ENCODE data around the gene SMIM30.
"Not testable (repeated sequence)": the region's sequence is repeated elsewhere in the genome, so short reads cannot be mapped to it uniquely, and the experiment has no call there.

SMIM30 gene

GRCh38 chr7:113131367-113131766 lies 13.0 kb upstream of the SMIM30 start:
- in situ Hi-C loops (cut with HindIII; ENCODE audit: low sequenced_read_pairs), result no loop called here
- no peak for TF ChIP-seq CTCF (IDR thresholded peaks at IDR 0.05; ENCODE audit: low read depth, low read length, missing control alignments)
- no peak overlapping the region for H3K4me3 ChIP-seq (ENCODE audit: low read depth, low read length)
- no peak for DNase-seq (ENCODE audit: low read depth)

- no peak overlapping the region for H3K4me3 ChIP-seq (ENCODE audit: low read depth, low read length)
- no peak for TF ChIP-seq CTCF (IDR thresholded peaks at IDR 0.05; ENCODE audit: low read depth, low read length, missing control alignments)
- in situ Hi-C loops (cut with HindIII; ENCODE audit: low sequenced_read_pairs), result no loop called here
- no peak for DNase-seq (ENCODE audit: low read depth)
Observed at GRCh38 chr7:113128031-113128430, 9.7 kb upstream of the SMIM30 start.

GRCh38 chr7:113125728-113126127 lies 7.4 kb upstream of the SMIM30 start:
- no peak for DNase-seq (ENCODE audit: low read depth)
- in situ Hi-C loops (cut with HindIII; ENCODE audit: low sequenced_read_pairs), result no loop called here
- H3K4me3 ChIP-seq (ENCODE audit: low read depth, low read length), result no peak overlapping the region
- no peak for TF ChIP-seq CTCF (IDR thresholded peaks at IDR 0.05; ENCODE audit: low read depth, low read length, missing control alignments)

GRCh38 chr7:113122744-113123143 lies 4.4 kb upstream of the SMIM30 start:
- TF ChIP-seq CTCF (IDR thresholded peaks at IDR 0.05; ENCODE audit: low read depth, low read length, missing control alignments), result no peak
- no peak for DNase-seq (ENCODE audit: low read depth)
- H3K4me3 ChIP-seq (ENCODE audit: low read depth, low read length), result no peak overlapping the region
- in situ Hi-C loops (cut with HindIII; ENCODE audit: low sequenced_read_pairs), result no loop called here

GRCh38 chr7:113120647-113121046 lies 2.3 kb upstream of the SMIM30 start:
- no peak overlapping the region for H3K4me3 ChIP-seq (ENCODE audit: low read depth, low read length)
- TF ChIP-seq CTCF (IDR thresholded peaks at IDR 0.05; ENCODE audit: low read depth, low read length, missing control alignments), result no peak
- no peak for DNase-seq (ENCODE audit: low read depth)
- in situ Hi-C loops (cut with HindIII; ENCODE audit: low sequenced_read_pairs), result no loop called here

- in situ Hi-C loops (cut with HindIII; ENCODE audit: low sequenced_read_pairs), result no loop called here
- H3K4me3 ChIP-seq (ENCODE audit: low read depth, low read length), result no peak overlapping the region
- TF ChIP-seq CTCF (IDR thresholded peaks at IDR 0.05; ENCODE audit: low read depth, low read length, missing control alignments), result no peak
- DNase-seq (ENCODE audit: low read depth), result no peak
Observed at GRCh38 chr7:113119429-113119828, 1.1 kb upstream of the SMIM30 start.

- DNase-seq (ENCODE audit: low read depth); in situ Hi-C loops (cut with HindIII; ENCODE audit: low sequenced_read_pairs): not testable (repeated sequence)
- H3K4me3 ChIP-seq (ENCODE audit: low read depth, low read length), result peak overlapping the region; percentile 66
Observed at GRCh38 chr7:113117374-113117774, 980 bp downstream of the SMIM30 start.

Measured in astrocyte of the cerebellum (primary cell).